Measurements from ENCODE around the gene PRRC2A.
A peak's percentile ranks its signal among the peaks of the same experiment; 100 is the strongest.

PRRC2A gene

GRCh38 chr6:31652925-31653724, 32.6 kb downstream of the PRRC2A start:
- DNase-seq (ENCODE audit: low spot score): peak; percentile 89

- no peak for DNase-seq (ENCODE audit: low spot score)
These were observed 34.2 kb downstream of the PRRC2A start for GRCh38 chr6:31654574-31655348.

- no peak for DNase-seq (ENCODE audit: low spot score)
These were observed 35.1 kb downstream of the PRRC2A start, which contains the start of gene APOM for GRCh38 chr6:31655349-31656237. Gene APOM (plus strand): TSS chr6:31655894. CDS start chr6:31655967, 73 bp downstream.

- DNase-seq (ENCODE audit: low spot score): no peak
These were observed 37.1 kb downstream of the PRRC2A start for GRCh38 chr6:31657406-31658157.

DNA sequence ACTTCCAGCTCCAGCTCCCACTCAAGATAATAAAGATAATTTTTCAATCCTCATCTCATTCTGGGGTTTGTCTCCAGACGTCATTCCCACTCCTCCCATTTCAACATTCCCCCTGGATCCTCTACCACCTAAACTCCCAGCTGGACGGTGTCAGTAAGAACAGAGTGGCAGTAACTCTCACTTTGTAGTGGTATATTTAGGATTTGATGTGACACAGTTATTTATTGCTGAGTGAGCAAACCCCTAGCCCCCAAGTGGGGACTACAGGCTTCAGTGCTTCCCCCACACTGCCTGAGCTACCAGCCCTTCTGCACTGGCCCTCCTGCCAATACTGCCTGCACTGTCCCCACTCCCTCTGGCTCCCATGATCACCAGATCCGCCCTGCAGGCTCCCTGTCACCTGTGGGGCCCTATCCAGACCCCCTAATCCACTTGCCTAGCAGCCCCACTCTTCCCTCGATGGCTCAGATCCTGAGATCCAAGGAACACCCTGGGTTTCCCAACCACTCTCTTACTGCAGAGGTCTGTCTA, 37.7 kb downstream of the PRRC2A start:
- DNase-seq (ENCODE audit: low spot score): no peak

GRCh38 chr6:31658983-31659648, 38.6 kb downstream of the PRRC2A start:
- no peak for DNase-seq (ENCODE audit: low spot score)

- DNase-seq (ENCODE audit: low spot score): peak; percentile 55
These were observed 39.3 kb downstream of the PRRC2A start for GRCh38 chr6:31659649-31660380.

DNA sequence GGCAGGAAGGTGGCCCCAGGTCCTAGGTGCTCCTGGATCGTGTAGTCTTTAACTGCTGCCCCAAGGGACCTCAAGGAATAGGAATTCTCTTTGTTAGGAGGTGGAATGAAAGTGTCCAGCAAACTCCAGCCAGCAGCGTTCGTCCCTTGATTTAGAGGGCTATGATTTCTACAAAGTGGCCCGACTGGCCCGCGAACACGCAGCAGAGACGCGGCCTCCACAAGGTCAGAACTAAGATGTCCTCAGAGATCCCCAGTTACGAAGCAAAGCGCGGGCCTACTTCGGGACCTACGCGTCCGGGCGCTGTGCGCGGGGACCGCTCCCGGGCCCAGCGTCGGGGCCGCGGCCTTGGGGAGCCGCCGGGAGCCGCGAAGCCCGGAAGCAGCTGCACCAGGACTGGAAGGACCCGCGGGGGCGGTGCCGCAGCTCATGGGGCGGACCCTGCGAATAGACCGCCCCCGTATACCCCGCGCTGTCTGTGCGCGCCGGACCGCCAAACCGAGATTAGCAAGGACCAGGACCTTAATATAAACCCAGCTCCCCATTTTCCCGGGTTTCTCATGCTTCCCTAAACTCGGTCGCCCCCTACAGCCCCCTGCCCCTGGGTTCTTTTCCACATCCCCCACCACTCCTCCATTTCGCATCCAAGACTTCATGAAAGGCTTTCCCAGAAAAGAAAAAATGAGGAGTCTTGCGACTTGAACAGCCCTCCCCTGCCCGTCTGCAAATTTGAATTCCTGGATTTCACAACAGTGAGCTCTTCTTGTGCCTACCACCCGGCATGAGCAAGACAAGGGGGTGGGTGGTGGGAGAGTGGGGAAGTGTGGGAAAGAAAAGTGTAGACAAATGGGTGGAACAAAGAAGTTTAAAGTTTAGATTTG, 40.1 kb downstream of the PRRC2A start, which contains the start of gene C6orf47:
Gene C6orf47, minus strand, starts transcription at position 398 of the 881 bp plus-strand sequence. CDS start 831 bp downstream, outside the sequence.
- peak; percentile 89 for DNase-seq (ENCODE audit: low spot score)

DNA sequence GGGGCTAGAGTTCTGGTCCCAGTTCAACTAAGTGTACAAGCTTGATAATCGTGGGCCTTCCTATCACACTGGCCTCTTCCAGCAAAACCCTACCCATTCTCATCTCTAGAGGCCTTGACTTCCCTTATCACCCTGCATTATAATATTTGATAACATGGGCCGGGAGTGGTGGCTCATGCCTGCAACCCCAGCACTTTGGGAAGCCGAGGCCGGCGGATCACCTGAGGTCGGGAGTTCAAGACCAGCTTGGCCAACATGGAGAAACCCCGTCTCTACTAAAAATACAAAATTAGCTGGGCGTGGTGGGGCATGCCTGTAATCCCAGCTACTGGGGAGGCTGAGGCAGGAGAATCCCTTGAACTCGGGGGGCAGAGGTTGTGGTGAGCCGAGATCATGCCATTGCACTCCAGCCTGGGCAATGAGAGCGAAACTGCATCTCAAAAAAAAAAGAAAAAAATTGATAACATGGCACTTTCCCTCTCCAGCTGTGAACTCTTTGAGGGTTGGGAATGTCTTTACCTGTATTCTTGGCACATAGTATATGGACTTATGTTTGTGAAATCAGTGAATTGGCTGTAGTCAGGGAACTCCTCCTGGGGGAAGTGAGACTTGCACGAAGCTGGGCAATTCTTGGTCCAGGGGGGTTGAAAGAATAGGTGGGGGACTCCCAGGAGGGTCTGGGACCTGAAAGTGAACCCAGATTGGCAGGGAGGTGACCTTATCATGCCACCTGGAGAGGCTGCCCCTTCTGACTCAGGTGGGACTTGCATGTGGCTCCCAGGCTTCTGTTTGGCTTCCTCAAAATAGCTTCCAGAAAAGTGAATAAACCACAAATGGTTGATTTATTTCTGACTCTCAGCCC, 41.0 kb downstream of the PRRC2A start:
- no peak for DNase-seq (ENCODE audit: low spot score)

DNA sequence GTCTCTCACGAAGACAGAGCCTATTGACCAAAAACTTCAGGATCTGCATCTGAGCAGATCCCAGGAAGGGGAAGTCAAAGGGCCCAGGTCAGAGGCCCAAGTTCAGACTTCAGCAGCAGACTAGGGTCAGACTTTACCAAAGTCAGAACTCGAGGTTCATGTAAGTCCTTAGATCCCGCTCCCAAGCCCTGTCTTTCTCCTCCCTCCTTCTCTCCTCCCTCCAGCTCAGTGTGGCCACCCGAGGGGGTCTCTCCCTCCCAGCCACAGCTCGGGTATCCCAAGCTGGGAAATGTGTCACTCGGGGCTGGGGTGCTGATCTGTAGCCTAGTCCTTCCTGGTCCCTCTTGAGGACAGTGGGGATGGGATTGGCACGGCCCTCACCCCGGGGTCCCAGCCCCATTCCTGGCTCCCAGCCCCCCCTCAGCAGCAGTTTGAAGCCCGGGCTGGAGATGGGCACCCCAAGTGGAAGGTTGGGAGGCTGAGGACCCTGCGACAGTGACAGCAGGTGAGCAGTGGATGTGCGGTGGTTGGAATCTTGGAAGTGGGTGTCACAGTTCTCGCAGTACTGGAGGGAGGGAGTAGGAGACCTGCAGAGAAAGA, 41.7 kb downstream of the PRRC2A start:
- no peak for DNase-seq (ENCODE audit: low spot score)

GRCh38 chr6:31663126-31663960, 42.8 kb downstream of the PRRC2A start:
- DNase-seq (ENCODE audit: low spot score): peak; percentile 36

GRCh38 chr6:31663961-31664789, 43.7 kb downstream of the PRRC2A start:
- DNase-seq (ENCODE audit: low spot score): peak; percentile 82

GRCh38 chr6:31664790-31665500, 44.4 kb downstream of the PRRC2A start, which contains the start of gene GPANK1:
Gene GPANK1 (minus strand): TSS chr6:31664997. CDS start chr6:31664478, 519 bp downstream.
- peak; percentile 84 for DNase-seq (ENCODE audit: low spot score)

DNA sequence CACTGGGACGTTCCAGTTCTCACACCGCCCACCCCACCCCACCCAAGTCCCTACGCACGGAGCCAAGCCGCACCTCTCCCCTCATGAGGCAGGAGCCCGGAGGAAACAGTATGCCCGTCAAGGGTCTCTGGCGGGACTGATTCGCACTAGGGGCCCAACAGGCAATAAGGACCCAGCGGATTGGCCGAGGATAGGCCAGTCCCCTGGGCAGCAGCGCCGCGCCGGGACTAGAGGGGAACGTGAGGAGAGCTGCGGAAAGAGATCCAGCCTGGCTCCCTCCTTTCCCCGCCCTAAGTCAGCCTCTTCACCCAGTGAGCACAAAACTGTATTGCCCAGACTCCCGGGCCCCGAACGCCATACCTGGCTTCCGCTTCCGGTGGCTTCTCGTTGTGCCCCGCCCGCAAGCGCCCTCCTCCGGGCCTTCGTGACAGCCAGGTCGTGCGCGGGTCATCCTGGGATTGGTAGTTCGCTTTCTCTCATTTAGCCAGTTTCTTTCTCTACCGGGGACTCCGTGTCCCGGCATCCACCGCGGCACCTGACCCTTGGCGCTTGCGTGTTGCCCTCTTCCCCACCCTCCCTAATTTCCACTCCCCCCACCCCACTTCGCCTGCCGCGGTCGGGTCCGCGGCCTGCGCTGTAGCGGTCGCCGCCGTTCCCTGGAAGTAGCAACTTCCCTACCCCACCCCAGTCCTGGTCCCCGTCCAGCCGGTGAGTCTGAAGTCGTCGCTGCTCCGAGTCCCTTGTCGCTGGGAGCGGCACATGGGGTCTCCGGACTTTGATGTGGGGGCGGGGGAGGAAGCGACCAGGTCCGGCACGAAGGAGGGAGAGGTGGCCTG, 45.2 kb downstream of the PRRC2A start, which contains the start of gene CSNK2B:
Gene CSNK2B, plus strand, starts transcription at position 580 of the 836 bp plus-strand sequence. CDS start 752 bp downstream, outside the sequence.
- DNase-seq (ENCODE audit: low spot score): peak; percentile 95

All from AG08396 (cell line).